HL-60/S4 (cell line): ENCODE measurements around the gene WIZ.
"Not testable (repeated sequence)": the region's sequence is repeated elsewhere in the genome, so short reads cannot be mapped to it uniquely, and the experiment has no call there.

Experiments
- in situ Hi-C: fragments of 300-500 bp; cut with MboI; formaldehyde crosslinking; loops from 2 replicates; pipeline ENCODE4 v1.14.3; 2022; ENCODE audit warnings: low sequenced_read_pairs

The WIZ gene

GRCh38 chr19:15417699-15418098, 32.1 kb downstream of the WIZ start:
- in situ Hi-C loops, result loop anchor here (10.0 kb wide), 1 partner anchor 137 kb away; no protein-coding TSS in a partner anchor

GRCh38 chr19:15412832-15413231, 36.9 kb downstream of the WIZ start:
- in situ Hi-C loops, result loop anchor here (10.0 kb wide), 1 partner anchor 142 kb away; no protein-coding TSS in a partner anchor

- in situ Hi-C loops, result loop anchor here (10.0 kb wide), 1 partner anchor 143 kb away; no protein-coding TSS in a partner anchor
Measured at GRCh38 chr19:15411351-15411750, 38.4 kb downstream of the WIZ start.

- in situ Hi-C loops, result no loop called here
Measured at GRCh38 chr19:15404780-15405211, 45.0 kb downstream of the WIZ start.

GRCh38 chr19:15404097-15404779, 45.5 kb downstream of the WIZ start:
- in situ Hi-C loops, result no loop called here

- in situ Hi-C loops, result no loop called here
Measured at GRCh38 chr19:15403151-15403531, 46.6 kb downstream of the WIZ start.

- in situ Hi-C loops, result no loop called here
Measured at GRCh38 chr19:15402411-15403150, 47.2 kb downstream of the WIZ start.

- in situ Hi-C loops, result no loop called here
Measured at GRCh38 chr19:15401397-15401710, 48.4 kb downstream of the WIZ start.

GRCh38 chr19:15400521-15401396, 49.0 kb downstream of the WIZ start:
- in situ Hi-C loops, result no loop called here

GRCh38 chr19:15399635-15400034, 50.1 kb downstream of the WIZ start:
- in situ Hi-C loops, result no loop called here

- in situ Hi-C loops, result no loop called here
Measured at GRCh38 chr19:15399234-15399515, 50.6 kb downstream of the WIZ start.

GRCh38 chr19:15398501-15399233, 51.1 kb downstream of the WIZ start:
- in situ Hi-C loops, result no loop called here

- in situ Hi-C loops, result no loop called here
Measured at GRCh38 chr19:15397782-15398181, 52.0 kb downstream of the WIZ start.

- in situ Hi-C loops, result no loop called here
Measured at GRCh38 chr19:15397236-15397635, 52.5 kb downstream of the WIZ start.

- in situ Hi-C loops, result no loop called here
Measured at GRCh38 chr19:15396436-15396835, 53.3 kb downstream of the WIZ start.

- in situ Hi-C loops, result not testable (repeated sequence)
Measured at GRCh38 chr19:15395251-15395650, 54.5 kb downstream of the WIZ start.

GRCh38 chr19:15394426-15394825, 55.3 kb downstream of the WIZ start:
- in situ Hi-C loops, result no loop called here

- in situ Hi-C loops, result no loop called here
Measured at GRCh38 chr19:15393963-15394362, 55.8 kb downstream of the WIZ start.

- in situ Hi-C loops, result no loop called here
Measured at GRCh38 chr19:15390814-15391213, 58.9 kb downstream of the WIZ start.

GRCh38 chr19:15381864-15382263, 67.9 kb downstream of the WIZ start:
- in situ Hi-C loops, result no loop called here

GRCh38 chr19:15381429-15381828, 68.3 kb downstream of the WIZ start:
- in situ Hi-C loops, result no loop called here
